GM12878 (cell line): ENCODE measurements around the gene KRT73. TPM values are rescaled to one million over a fixed set of nuclear protein-coding genes. Genes with fewer than 3 reads are reported as not detected.

Experiments used
- ATAC-seq: fragments of 200-7000 bp; cut with Tn5 transposase; 3 replicates; pipeline ENCODE4 v1.9.1; 2020; ENCODE audit warnings: mild to moderate bottlenecking, moderate library complexity
- BruUV-seq: library from RNA; stranded (reverse); fragments of 400-500 nt; replicated peaks from 2 replicates; lab custom pipeline; 2021; lab: Mats Ljungman, UMichigan
- CTCF ChIA-PET: fragments of 300-600 bp; sonication (Branson Sonifier 250); formaldehyde crosslinking; extraction: SDS; loops from one replicate; lab custom pipeline; 2021; ENCODE audit warnings: inconsistent platforms; lab: Yijun Ruan, JAX
- POLR2A ChIA-PET: fragments of 350-600 bp; formaldehyde crosslinking; extraction: SDS; loops from one replicate; lab custom pipeline; 2021; ENCODE audit warnings: inconsistent platforms; lab: Charles Lee
- RAD21 ChIA-PET: fragments of 300-600 bp; sonication (Branson Sonifier 250); formaldehyde crosslinking; loops from one replicate; lab custom pipeline; 2023; ENCODE audit warnings: antibody characterized with exemption; ENCODE audit not compliant: unreplicated experiment; lab: Charles Lee
- SMC1A ChIA-PET: fragments of 300-600 bp; sonication (Branson Sonifier 250); formaldehyde crosslinking; loops from one replicate; lab custom pipeline; 2023; ENCODE audit not compliant: unreplicated experiment, uncharacterized antibody; lab: Charles Lee
- DNase-seq: peaks from one replicate; pipeline ENCODE4 v3.0.0-alpha.2; 2011; ENCODE audit warnings: low read depth, low spot score
- FAIRE-seq: peaks from 3 replicates; lab custom pipeline; 2011; peaks lifted over from hg19 to GRCh38; lab: Jason Lieb, UNC
- H2AFZ ChIP-seq: 2 replicates; pipeline ENCODE4 v1.6.0; 2011; ENCODE audit warnings: low read depth, low read length, control low read depth; ENCODE audit not compliant: control insufficient read depth
- H3K27ac ChIP-seq: 2 replicates; pipeline ENCODE4 v1.5.1; 2011; ENCODE audit warnings: control low read depth; ENCODE audit not compliant: control insufficient read depth, insufficient read depth
- H3K27me3 ChIP-seq, 2 experiments: replicated peaks in 1 of 2; 2 replicates each; pipeline versions ENCODE4 v1.6.0 to v1.6.1; 2011; ENCODE audit warnings: low read length in 1 of 2; ENCODE audit not compliant: control insufficient read depth in 2 of 2, insufficient read depth in 2 of 2
- H3K36me3 ChIP-seq, 2 experiments: 2 replicates each; pipeline ENCODE4 v1.5.1; 2011; ENCODE audit warnings: low read length in 1 of 2; ENCODE audit not compliant: control insufficient read depth in 2 of 2, insufficient read depth in 2 of 2
- H3K4me1 ChIP-seq: 2 replicates; pipeline ENCODE4 v1.6.1; 2011; ENCODE audit warnings: mild to moderate bottlenecking, low read length, moderate library complexity, mixed read lengths; ENCODE audit not compliant: control insufficient read depth, insufficient read depth
- H3K4me2 ChIP-seq: 2 replicates; pipeline ENCODE4 v1.6.0; 2011; ENCODE audit warnings: control low read depth; ENCODE audit not compliant: control insufficient read depth, insufficient read depth
- H3K4me3 ChIP-seq: fragments of 200-600 bp; sonication (generic); 2 replicates; pipeline ENCODE4 v1.5.1; 2016
- H3K79me2 ChIP-seq: 2 replicates; pipeline ENCODE4 v1.6.0; 2011; ENCODE audit warnings: low read length; ENCODE audit not compliant: control insufficient read depth, insufficient read depth
- H3K9ac ChIP-seq: 2 replicates; pipeline ENCODE4 v1.8.0; 2011; ENCODE audit warnings: low read length, control low read depth, mixed read lengths; ENCODE audit not compliant: control insufficient read depth, insufficient read depth
- H3K9me3 ChIP-seq: replicated peaks from 3 replicates; pipeline ENCODE4 v1.5.1; 2011; ENCODE audit warnings: mild to moderate bottlenecking, low read length; ENCODE audit not compliant: control insufficient read depth, insufficient read depth
- H4K20me1 ChIP-seq: 2 replicates; pipeline ENCODE4 v1.6.0; 2011; ENCODE audit not compliant: control insufficient read depth, insufficient read depth
- CEBPZ ChIP-seq: fragments of 150-350 bp; IDR thresholded peaks from 2 replicates; pipeline ENCODE4 v1.6.1; 2016; ENCODE audit warnings: low read depth, low read length
- EGR1 ChIP-seq, 2 experiments: IDR thresholded peaks; 1 replicate in 1 of 2; 2 replicates in 1 of 2; pipeline ENCODE4 v1.6.1; 2011 to 2012; ENCODE audit warnings: low read depth in 2 of 2, low read length in 2 of 2, borderline replicate concordance in 1 of 2, mild to moderate bottlenecking in 1 of 2, moderate library complexity in 1 of 2
- IKZF2 ChIP-seq, 2 experiments: fragments of 450-650 bp; IDR thresholded peaks; 2 replicates each; pipeline ENCODE4 v1.6.1; 2017; ENCODE audit warnings: mild to moderate bottlenecking in 2 of 2, moderate library complexity in 2 of 2
- IRF5 ChIP-seq: fragments of 450-650 bp; IDR thresholded peaks from 2 replicates; pipeline ENCODE4 v1.6.1; 2017; ENCODE audit warnings: borderline replicate concordance
- PKNOX1 ChIP-seq: fragments of 450-650 bp; IDR thresholded peaks from 2 replicates; pipeline ENCODE4 v1.6.1; 2016; ENCODE audit warnings: mild to moderate bottlenecking
- PML ChIP-seq: IDR thresholded peaks from 2 replicates; pipeline ENCODE4 v1.6.1; 2012; ENCODE audit warnings: low read length, inconsistent platforms
- RELA ChIP-seq: fragments of 450-650 bp; IDR thresholded peaks from 2 replicates; pipeline ENCODE4 v1.8.0; 2014; ENCODE audit warnings: borderline replicate concordance; ENCODE audit not compliant: partially characterized antibody
- ZNF592 ChIP-seq: fragments of 450-650 bp; IDR thresholded peaks from 2 replicates; pipeline ENCODE4 v1.6.1; 2017; ENCODE audit warnings: mild to moderate bottlenecking, moderate library complexity
- WGBS: methylation state at CpG from one replicate; pipeline ENCODE4 v1.1.6; 2016; ENCODE audit warnings: low lambda C conversion rate; ENCODE audit not compliant: insufficient replicate concordance, insufficient coverage; ENCODE audit errors: missing lambda C conversion rate; 5-methylcytosine and 5-hydroxymethylcytosine counted together
- in situ Hi-C: fragments of 300-500 bp; cut with MboI; formaldehyde crosslinking; loops from 9 replicates; pipeline ENCODE4 v1.14.3; 2018; ENCODE audit warnings: mixed read lengths
- intact Hi-C: fragments of 100-400 bp; cut with micrococcal nuclease; formaldehyde crosslinking; loops from one replicate; pipeline ENCODE4 v1.14.2; 2022; ENCODE audit not compliant: unreplicated experiment
- polyA plus RNA-seq, 11 experiments: library from polyadenylated mRNA; depleted of rRNA in 4 of 11; unstranded in 6 of 11; stranded (reverse) in 5 of 11; fragments of >200 nt; fragmentation: Nextera tagmentation in 4 of 11; fragmentation: Illumina TruSeq in 1 of 11; extraction: Ambion mirVana in 4 of 11; extraction: Trizol in 1 of 11; gene quantifications; 1 replicate in 1 of 11; 2 replicates in 10 of 11; pipeline versions ENCODE4 v1.2.1 to v1.2.3, GENCODE V29; 2011 to 2016; ENCODE audit warnings: inconsistent platforms in 2 of 11, missing spikeins in 2 of 11, low read depth in 1 of 11
- total RNA-seq, 4 experiments: library from RNA; depleted of rRNA in 3 of 4; stranded (reverse); fragments of >200 nt in 3 of 4; fragmentation: Illumina TruSeq in 1 of 4; extraction: Trizol in 1 of 4; gene quantifications; 2 replicates each; pipeline versions ENCODE4 v1.2.1 to v1.2.3, GENCODE V29; 2013 to 2021
- TF ChIP-seq, protein P1 (sequence below): IDR thresholded peaks from 2 replicates; pipeline ENCODE4 v1.6.1; 2012; ENCODE audit warnings: mild to moderate bottlenecking, low read depth, low read length

Gene KRT73
- total and polyA plus RNA-seq, 10 of the 15 experiments (the other 5 are each of a cell fraction or from before 2014, with no cell fraction given) = not detected

DNA sequence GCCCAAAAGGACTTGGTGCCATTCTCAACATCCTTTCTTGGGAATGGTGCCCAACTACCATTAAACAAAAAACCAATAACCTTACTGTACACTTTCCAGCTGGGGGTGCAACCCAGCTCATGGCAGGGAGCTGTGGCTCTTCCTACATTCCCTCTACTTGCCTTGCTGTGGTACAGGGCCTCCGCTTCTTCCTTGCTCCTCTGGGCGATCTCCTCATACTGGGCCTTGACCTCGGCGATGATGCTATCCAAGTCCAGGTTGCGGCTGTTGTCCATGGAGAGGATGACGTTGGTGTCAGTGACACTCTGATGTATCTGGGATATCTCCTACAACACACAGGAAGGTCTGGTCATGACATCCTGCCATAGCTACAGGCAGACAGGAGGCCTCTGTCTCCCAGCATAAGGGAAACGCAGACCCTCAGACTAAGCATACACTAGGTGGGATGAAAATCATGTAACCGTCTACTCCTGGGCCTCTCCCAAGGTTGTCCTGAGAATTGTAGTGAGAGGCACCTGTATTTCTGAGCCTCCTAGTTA lies 29.7 kb upstream of the KRT73 start:
- H3K4me2 ChIP-seq = no peak overlapping the region
- no peaks in the 10 kb centered on the region for H3K9me3 ChIP-seq
- H3K79me2 ChIP-seq = no peaks in the 10 kb centered on the region
- DNase-seq = no peak
- in situ Hi-C loops = no loop called here
- peaks cover 2 to 5% of the 10 kb centered on the region in 2 experiments; a peak in 2 of 4 replicates for H3K27me3 ChIP-seq
- no peak for FAIRE-seq
- intact Hi-C loops = no loop called here
- no peak overlapping the region for H2AFZ ChIP-seq
- WGBS = 64% methylated on average over 8 of the region's 8 CpGs
- no peaks in the 10 kb centered on the region for H3K36me3 ChIP-seq
- no peak overlapping the region for H3K4me3 ChIP-seq
- no peak for ATAC-seq
- ChIA-PET POLR2A (no interaction called here), SMC1A (no interaction called here), RAD21 (no interaction called here), CTCF (no interaction called here)
- no peak overlapping the region for H3K9ac ChIP-seq
- no peak overlapping the region for H3K27ac ChIP-seq
- BruUV-seq = no TSS peak
- H3K4me1 ChIP-seq = no peaks in the 10 kb centered on the region
- H4K20me1 ChIP-seq = no peaks in the 10 kb centered on the region; the same call in 1 of the 2 replicates
- TF ChIP-seq ZNF592 (no peak), RELA (no peak), EGR1 (IDR thresholded peaks at IDR 0.05; ENCODE audit: borderline replicate concordance in 1 of 2, low read depth in 2 of 2, low read length in 2 of 2) (no peak), CEBPZ (no peak), IKZF2 (IDR thresholded peaks at IDR 0.05) (no peak), PML (no peak), IRF5 (no peak), PKNOX1 (no peak)
- TF ChIP-seq, protein P1, sequence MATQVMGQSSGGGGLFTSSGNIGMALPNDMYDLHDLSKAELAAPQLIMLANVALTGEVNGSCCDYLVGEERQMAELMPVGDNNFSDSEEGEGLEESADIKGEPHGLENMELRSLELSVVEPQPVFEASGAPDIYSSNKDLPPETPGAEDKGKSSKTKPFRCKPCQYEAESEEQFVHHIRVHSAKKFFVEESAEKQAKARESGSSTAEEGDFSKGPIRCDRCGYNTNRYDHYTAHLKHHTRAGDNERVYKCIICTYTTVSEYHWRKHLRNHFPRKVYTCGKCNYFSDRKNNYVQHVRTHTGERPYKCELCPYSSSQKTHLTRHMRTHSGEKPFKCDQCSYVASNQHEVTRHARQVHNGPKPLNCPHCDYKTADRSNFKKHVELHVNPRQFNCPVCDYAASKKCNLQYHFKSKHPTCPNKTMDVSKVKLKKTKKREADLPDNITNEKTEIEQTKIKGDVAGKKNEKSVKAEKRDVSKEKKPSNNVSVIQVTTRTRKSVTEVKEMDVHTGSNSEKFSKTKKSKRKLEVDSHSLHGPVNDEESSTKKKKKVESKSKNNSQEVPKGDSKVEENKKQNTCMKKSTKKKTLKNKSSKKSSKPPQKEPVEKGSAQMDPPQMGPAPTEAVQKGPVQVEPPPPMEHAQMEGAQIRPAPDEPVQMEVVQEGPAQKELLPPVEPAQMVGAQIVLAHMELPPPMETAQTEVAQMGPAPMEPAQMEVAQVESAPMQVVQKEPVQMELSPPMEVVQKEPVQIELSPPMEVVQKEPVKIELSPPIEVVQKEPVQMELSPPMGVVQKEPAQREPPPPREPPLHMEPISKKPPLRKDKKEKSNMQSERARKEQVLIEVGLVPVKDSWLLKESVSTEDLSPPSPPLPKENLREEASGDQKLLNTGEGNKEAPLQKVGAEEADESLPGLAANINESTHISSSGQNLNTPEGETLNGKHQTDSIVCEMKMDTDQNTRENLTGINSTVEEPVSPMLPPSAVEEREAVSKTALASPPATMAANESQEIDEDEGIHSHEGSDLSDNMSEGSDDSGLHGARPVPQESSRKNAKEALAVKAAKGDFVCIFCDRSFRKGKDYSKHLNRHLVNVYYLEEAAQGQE = no peak
